Measurements from ENCODE around the gene NUDT21. TPM values are rescaled to one million over a fixed set of nuclear protein-coding genes. Genes with fewer than 3 reads are reported as not detected.

NUDT21 gene
- total RNA-seq, 2 donors from 2014 or later: 46.4 to 47.2 TPM

DNA sequence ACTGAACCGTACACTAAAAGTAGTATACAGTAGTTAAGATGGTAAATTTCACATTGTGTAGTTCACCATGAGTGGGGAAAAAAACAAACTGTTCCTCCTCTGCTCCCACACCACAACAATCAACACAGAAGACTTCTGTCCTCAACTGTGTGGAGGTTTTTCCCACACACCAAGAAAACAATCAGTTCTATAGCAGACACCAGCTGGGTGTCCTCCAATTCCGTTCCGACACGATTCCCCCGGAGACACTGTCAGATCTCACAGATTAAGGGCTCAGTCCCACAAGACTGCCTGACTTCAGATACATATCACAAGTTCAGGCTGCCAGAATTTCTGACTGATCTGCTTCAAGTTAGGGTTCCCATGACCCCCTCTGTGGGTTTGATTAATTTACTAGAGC lies 36.9 kb upstream of the NUDT21 start:
- DNase-seq (ENCODE audit: low spot score): no peak
- H3K36me3 ChIP-seq: no peaks in the 10 kb centered on the region

DNA sequence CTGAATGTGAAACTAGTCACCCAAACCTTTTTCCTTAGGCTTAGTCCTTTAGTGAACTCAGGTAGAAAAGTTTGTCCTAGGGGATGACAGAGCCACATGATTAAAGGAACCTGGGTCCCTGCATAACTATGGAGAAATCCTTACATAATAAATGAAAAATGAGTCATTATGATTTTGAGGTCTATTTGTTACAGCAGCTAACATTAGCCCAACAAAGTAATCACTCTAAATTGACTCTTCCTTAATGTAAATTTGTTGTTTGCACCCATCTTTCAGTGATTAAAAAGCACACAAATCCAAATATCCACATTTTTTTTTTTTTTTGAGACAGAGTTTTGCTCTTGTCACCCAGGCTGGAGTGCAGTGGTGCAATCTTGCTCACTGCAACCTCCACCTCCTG lies 32.3 kb upstream of the NUDT21 start:
- Histone ChIP-seq H3K9me3 (no peaks in the 10 kb centered on the region), H3K27ac (no peak overlapping the region), H3K27me3 (replicated peaks; ENCODE audit: insufficient read depth) (no peaks in the 10 kb centered on the region), H3K4me3 (no peak overlapping the region), H3K4me1 (replicated peaks) (no peaks in the 10 kb centered on the region), H3K36me3 (no peaks in the 10 kb centered on the region)
- no peak for DNase-seq (ENCODE audit: low spot score)
- no peak for TF ChIP-seq POLR2A (IDR thresholded peaks at IDR 0.05)
- no peak for TF ChIP-seq POLR2AphosphoS5 (IDR thresholded peaks at IDR 0.05)
- TF ChIP-seq, protein P1, sequence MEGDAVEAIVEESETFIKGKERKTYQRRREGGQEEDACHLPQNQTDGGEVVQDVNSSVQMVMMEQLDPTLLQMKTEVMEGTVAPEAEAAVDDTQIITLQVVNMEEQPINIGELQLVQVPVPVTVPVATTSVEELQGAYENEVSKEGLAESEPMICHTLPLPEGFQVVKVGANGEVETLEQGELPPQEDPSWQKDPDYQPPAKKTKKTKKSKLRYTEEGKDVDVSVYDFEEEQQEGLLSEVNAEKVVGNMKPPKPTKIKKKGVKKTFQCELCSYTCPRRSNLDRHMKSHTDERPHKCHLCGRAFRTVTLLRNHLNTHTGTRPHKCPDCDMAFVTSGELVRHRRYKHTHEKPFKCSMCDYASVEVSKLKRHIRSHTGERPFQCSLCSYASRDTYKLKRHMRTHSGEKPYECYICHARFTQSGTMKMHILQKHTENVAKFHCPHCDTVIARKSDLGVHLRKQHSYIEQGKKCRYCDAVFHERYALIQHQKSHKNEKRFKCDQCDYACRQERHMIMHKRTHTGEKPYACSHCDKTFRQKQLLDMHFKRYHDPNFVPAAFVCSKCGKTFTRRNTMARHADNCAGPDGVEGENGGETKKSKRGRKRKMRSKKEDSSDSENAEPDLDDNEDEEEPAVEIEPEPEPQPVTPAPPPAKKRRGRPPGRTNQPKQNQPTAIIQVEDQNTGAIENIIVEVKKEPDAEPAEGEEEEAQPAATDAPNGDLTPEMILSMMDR (IDR thresholded peaks at IDR 0.05): no peak
- intact Hi-C loops (cut with DNase I): no loop called here

More for the DNA sequence above, 36.9 kb upstream of the NUDT21 start:
- H3K27me3 ChIP-seq (replicated peaks; ENCODE audit: insufficient read depth): no peaks in the 10 kb centered on the region
- TF ChIP-seq POLR2A (IDR thresholded peaks at IDR 0.05) (no peak), POLR2AphosphoS5 (IDR thresholded peaks at IDR 0.05) (no peak)
- TF ChIP-seq, protein P1 (IDR thresholded peaks at IDR 0.05): no peak
- intact Hi-C loops (cut with DNase I): no loop called here
- no peaks in the 10 kb centered on the region for H3K4me1 ChIP-seq (replicated peaks)
- no peak overlapping the region for H3K27ac ChIP-seq
- H3K4me3 ChIP-seq: no peak overlapping the region
- WGBS: 41% methylated on average over 5 of the region's 5 CpGs
- H3K9me3 ChIP-seq: no peaks in the 10 kb centered on the region

DNA sequence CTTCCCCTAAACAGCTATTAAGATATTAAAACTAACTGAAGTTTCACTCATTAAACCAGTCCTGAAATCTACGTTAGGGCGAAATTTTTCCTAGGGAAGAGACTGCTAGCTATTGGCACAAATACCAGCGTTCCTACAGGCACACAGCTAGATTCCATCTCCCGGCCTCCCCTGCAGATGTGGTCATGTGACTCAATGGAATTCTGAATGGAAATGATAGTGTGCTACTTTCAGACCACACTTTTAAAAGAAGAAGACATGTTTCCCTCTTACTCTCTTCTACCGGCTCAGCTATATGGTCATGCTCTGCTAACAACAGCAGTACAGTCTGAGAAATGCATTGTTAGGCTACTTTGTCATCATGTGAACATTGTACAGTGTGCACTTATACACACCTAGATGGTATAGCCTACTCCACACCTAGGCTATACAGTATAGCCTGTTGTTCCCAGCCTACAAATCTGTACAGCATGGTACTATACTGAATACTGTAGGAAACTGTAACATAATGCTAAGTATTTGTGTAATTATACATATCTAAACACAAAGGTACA lies 31.6 kb upstream of the NUDT21 start:
- WGBS: 74% methylated on average over 5 of the region's 5 CpGs
- intact Hi-C loops (cut with DNase I): no loop called here
- Histone ChIP-seq H3K27me3 (replicated peaks; ENCODE audit: insufficient read depth) (no peaks in the 10 kb centered on the region), H3K27ac (no peak overlapping the region), H3K4me3 (no peak overlapping the region), H3K9me3 (no peaks in the 10 kb centered on the region), H3K36me3 (no peaks in the 10 kb centered on the region), H3K4me1 (replicated peaks) (no peaks in the 10 kb centered on the region)
- TF ChIP-seq, protein P1 (IDR thresholded peaks at IDR 0.05): no peak
- TF ChIP-seq POLR2A (IDR thresholded peaks at IDR 0.05): no peak
- no peak for TF ChIP-seq POLR2AphosphoS5 (IDR thresholded peaks at IDR 0.05)
- no peak for DNase-seq (ENCODE audit: low spot score)

DNA sequence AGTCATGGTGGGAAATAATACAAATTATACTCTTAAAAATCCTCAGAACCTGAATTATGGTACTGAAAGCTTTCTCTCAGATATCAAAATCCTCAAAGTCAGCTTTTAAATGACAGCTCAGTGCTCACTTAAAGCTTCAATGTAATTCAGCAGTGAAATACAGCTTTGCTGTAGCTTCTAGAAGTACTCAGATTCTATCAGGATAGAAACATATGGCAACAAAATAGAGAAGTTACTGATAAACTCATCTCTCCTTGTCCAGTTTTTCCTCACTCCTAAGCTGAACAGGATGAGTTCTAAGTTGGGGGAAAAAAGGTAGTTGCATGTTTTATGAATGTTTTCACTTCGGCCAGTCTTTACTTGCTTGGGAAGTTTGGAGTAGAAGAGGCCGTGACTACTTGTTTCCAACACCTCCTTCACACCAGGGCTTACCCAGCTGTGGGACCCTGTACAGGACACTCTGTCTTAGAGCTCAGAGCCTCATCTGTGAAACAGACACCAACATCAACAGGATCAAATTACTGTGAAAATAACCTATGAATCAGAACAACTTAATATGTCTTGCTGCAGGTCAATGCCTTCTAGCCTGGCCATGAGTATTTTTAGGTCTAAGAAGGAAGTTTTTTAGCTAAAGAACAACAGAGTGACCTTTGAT lies 30.5 kb upstream of the NUDT21 start:
- intact Hi-C loops (cut with DNase I): no loop called here
- WGBS: 53% methylated on average over 2 of the region's 2 CpGs
- TF ChIP-seq, protein P1 (IDR thresholded peaks at IDR 0.05): no peak
- TF ChIP-seq POLR2AphosphoS5 (IDR thresholded peaks at IDR 0.05) (no peak), POLR2A (IDR thresholded peaks at IDR 0.05) (no peak)
- peaks cover 0 to 2% of the 10 kb centered on the region in 2 donors for H3K36me3 ChIP-seq
- no peaks in the 10 kb centered on the region for H3K4me1 ChIP-seq (replicated peaks)
- no peak for DNase-seq (ENCODE audit: low spot score)
- H3K4me3 ChIP-seq: no peak overlapping the region
- H3K27ac ChIP-seq: no peak overlapping the region
- H3K9me3 ChIP-seq: no peaks in the 10 kb centered on the region
- H3K27me3 ChIP-seq (replicated peaks; ENCODE audit: insufficient read depth): no peaks in the 10 kb centered on the region
